Stimulated activated CD8-positive, alpha-beta memory T cell treated with anti-CD3 and anti-CD28 coated beads, Interleukin-15, amount 100 ng/mL, for 1 hour (primary cell): Measurements from ENCODE around the gene KRT35.
"Not testable (repeated sequence)": the region's sequence is repeated elsewhere in the genome, so short reads cannot be mapped to it uniquely, and the experiment has no call there.

Experiments used
- DNase-seq: peaks from one replicate; pipeline ENCODE4 v3.0.0-alpha.2; 2020; ENCODE audit warnings: low read depth

KRT35 gene

DNA sequence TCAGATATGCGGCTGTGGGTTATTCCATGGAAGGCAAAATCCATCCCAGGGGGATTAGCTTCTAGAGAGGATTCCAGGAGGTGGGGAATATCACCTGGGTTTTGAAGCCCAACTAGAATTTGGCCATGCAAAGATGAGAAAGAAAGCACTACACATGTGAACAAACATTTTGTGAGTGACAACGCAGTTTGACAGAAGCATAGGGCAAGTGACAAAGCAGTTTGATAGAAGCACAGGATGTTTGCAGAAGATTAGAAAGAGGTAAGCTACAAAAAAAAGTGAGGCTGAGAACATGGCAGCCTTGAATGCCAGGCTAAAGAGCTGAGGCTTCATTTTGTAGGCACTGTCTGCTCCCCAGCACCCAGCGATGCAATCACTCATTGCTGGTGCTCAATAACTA, 27.9 kb downstream of the KRT35 start:
- DNase-seq, result no peak

DNA sequence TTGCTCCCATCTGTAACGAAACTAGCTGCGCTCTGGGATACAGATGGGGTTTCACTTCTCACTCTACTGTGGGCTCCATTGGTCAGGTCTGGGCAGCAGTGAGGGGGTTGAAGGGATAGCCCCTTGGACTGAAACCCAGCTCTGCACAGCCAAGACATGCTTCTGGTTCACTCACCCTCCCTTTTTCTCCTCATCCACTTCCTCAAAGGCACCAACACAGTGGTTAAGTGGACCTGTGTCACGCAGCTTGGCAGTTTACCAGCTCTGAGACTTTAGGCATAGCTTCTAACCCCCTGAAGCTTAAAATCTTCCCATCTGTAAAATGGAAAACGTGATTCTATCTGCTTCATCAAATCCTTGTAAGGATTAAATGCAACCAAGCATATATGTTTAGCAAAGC, 28.7 kb downstream of the KRT35 start:
- DNase-seq, result no peak

DNA sequence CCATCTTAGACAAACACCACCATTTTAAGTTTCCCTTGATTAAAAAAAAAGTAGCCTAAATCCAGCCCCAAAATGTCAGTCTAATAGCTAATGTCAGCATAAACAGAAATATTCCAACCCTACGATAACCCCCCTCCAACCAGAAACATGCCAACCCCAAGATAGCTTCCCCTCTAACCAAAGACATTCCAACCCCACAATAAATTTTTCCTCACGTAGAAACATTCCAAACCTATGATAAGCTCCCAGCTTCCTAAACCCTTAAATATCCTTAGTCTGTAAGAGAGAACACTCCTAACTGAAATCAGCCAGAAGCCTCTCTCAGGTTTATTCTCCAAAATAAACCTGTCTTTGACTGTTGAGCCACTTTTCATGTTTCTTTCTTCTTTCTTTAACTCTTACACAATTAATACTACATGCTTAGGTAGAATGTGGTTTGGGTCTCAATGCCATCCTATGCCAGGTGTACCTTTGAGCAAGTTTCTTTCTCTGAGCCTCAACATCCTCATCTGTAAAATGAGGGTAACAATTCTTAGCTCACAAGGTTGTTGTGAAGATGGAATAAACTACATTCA, 29.7 kb downstream of the KRT35 start:
- no peak for DNase-seq

DNA sequence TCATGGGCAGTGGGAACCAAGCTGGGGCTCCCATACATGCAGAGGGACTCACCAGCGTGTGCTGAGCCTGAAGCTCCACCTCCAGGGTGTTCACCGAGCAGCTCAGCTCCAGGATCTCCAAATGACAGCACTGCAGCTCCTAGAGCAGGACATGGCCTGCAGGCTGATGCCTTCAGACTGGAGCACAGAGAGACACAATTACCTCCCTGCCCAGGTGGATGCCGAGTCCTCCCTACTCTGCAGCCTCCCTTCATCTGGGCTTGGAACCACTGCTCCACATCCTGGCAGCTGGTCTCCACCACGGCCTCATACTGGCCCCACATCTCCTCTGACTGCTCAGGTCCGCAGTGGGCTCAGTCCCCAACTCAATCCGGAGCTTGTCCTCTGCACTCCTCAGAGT, 31.9 kb downstream of the KRT35 start:
- no peak for DNase-seq

DNA sequence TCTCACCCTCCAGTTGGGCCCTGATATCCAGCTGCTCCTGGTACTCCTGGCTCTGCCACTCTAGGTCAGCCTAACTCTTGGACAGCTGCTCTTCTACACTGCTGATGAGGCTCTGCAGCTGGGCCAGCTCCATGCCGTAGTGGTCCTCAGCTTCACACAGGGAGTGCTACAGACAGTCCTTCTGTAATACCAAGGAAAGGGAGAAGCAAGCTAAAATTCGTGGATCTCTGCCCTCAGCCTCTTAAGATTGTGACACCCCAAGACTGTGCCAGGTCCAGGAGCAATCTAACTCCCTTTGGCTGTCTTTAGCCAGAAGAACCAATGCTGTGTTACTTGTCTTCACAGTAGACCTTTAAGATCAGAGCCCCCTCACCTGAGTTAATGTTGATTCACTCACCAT, 32.4 kb downstream of the KRT35 start:
- no peak for DNase-seq

DNA sequence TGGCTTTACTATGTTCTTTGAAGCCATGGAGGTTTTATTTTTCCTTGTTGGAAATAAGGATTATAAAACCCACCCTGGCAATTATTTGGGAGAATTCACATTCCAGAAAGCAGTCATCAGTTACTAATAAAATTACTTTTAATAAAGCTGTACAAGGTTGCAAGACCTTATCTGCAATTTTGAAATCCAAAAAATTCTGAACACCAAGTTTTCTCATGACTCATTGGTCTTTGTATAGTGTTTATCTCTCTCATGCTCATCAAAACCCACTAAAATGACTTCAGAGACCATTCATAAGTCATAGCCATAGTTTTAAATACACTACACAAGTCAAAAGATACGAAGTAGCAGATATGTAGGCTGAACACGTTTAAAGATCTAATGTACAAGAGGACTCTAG, 34.1 kb downstream of the KRT35 start:
- no peak for DNase-seq

DNA sequence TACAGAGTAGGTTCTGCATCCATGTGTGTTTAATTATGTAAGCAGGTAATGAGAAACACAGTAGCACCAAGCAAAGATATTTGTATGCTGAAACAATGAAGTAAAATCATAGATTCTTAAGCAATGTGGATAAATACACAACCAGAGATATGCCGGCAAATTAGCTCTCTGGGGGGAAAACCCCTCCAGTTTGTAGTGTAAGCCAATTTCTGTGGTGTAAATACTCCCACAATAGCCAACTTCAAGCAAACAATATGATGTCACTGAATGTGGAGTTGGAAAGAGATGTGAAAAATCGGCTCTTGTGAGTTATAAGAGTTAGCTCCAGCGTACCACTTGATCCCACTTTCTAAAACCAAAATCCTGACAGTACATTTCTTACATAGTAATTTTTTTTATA, 36.3 kb downstream of the KRT35 start:
- DNase-seq, result no peak

DNA sequence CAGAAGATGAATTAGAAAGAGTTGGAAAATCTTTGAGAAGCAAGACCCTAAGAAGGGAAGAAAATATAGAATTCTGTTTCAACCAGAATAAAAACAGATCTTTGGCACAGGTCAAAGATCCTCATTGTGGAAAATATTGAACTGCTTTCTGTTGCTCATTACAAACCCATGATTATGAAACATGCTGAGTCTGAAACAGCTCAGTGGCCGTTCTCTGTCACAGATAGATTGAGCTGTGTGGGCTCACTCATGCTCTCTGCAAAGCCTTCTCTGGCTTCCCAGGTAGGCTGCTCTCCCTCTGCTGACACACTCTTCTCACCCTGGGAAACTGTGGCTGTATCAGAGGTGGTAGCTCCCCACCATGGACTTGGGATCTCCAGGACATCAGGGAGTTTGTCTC, 36.8 kb downstream of the KRT35 start:
- DNase-seq, result no peak

DNA sequence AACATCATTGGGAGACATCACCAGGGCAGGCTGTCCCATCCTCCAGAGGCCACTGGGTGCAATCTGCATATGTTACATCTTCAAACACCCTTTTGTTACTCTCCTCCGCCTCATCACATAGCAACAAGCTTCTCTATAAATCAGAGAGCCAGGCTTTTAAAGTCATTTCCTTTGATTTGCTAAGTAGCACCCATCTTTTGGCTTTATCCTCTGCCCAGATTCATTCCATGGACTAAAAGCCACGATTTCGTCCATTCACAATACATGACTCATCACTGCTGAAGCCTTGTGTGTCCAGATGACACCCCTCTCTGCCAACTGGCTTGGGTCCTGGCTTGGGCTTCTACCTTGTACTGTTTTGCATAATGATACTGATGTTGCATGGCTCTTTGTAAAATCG, 38.2 kb downstream of the KRT35 start:
- no peak for DNase-seq

DNA sequence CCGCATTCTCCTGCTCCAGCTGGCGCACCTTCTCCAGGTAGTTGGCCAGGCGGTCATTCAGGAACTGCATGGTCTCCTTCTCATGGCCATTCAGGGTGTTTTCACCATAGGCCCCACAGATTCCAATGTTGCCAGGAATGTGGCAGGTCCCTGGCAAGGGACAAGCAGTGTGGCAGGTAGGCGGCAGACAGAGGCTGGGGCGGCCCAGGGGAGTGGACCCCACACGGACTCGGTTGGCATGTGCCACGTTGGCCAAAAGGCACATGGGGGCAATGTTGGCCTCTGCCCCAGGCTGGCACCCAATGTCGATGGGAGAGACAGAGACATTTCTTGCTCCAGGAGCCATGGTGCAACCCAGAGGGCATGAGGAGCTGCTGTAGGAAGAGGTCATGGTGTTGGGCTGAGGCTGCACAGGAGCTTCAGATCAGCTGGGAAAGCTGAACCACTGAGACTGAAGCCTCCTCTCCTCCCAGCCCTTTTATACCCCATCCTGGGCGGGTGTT, 40.4 kb downstream of the KRT35 start, which contains the start of gene KRT38:
TSS of gene KRT38 (minus strand) at position 453 of the 503 bp plus-strand sequence. CDS start at position 391, 62 bp downstream.
- no peak for DNase-seq

DNA sequence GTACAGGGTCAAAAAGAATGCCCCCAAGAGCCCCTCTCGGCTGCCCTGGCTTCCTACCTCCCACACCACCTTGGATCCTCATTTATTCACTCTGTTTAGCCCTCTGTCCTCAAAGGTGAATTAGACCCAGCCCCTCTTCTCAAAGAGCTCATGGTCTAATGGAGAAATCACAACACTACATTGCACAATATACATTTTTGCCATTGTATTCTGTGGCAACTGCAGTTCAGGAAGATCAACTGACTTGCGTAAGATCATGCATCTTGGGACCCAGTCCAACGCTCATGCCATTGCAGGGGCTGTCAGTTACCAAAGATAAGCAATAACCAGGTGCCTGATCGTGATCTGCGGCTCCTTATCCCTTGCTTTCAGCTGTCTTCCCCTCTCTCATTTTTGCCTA, 41.6 kb downstream of the KRT35 start:
- DNase-seq, result no peak

DNA sequence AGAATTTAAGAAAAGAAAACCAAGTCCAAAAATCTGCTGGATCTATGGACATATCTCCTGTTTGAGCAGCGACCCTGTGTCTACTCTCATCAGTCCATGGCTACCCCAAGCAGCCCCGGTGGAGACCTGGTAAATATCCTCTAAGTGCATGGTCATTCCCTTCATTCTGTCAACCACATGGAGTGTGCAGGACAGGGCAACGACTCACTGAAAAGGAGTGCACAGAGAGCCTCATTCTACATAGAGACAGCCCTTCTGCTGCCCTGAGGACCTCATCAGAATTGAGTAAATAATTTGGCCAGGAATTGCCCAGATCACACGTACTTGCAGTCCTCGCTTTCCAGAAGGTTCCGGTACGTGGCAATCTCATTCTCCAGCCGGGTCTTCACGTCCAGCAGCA, 43.2 kb downstream of the KRT35 start:
- DNase-seq, result no peak

DNA sequence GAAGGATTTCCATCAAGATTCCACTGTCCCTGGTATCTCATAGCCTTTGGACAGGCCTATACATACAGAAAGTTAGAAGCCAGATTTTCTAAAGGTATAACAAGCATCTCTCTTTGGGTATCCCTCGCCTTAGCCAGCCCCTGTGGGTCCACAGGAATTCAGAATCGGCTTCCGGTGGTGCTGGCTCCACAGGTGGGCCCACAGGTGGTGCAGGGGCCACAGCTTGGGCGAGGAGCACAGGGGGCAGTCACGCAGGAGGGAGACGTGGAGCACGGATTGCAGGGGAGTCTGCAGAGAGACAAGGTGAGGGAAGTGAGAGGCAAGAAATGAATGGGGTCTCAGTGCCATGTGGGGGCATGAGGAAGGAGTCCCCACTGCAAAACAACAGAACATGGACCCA, 43.7 kb downstream of the KRT35 start:
- DNase-seq, result no peak

DNA sequence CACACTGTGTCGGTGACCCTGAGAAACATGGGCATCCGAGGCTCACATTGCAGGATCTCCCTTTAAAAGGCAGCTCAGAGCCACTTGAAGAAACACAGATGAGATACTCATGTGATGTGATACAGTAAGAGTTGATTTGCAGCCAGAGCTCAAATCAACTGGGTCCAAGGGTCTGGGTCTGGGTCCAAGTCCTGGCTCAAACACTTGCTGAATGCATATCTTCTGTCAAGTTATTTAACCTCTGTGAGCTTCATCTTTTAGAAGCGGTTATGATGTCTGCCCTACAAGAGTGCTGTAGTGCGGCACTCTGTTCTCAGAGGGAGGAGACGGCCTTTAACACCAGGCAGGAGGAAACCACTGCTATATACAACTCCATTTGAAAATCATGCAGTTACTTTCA, 46.5 kb downstream of the KRT35 start:
- no peak for DNase-seq

DNA sequence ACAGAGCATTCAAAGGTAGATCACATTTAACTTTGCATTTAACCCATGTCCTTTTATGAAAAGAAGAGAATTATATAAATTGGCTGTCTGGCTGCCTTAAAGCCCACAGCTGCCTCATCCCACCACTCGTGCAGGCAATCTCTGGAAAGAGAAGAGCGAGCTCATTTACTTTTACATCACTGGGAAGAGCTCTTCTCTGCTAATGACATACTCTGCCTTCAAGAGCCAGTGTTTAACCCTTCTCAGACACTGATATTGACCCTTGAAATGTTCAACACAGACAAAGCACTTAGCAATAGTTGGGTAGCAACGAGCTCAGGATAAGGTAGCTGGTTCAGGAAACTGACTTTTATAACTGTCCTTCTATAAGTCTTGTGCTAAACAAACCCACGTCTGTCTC, 46.9 kb downstream of the KRT35 start:
- DNase-seq, result no peak

DNA sequence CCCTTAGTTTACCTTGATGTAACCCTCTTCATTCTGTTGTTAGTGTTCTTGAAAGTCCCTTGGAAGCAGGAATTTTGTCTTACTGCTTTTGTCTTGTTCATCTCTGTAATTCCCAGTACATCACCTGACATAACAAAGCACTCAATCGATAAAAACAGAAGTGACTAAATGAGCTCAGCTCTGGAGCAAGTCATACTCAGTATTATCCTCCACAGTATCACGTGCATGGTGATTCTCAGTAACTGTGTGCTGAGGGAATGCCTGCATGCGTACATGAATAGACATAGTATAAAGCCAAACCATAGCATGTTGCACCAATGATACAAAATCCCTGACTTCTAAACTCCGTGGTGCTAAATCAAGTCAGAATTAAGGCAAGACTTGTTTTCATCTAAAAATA, 47.4 kb downstream of the KRT35 start:
- no peak for DNase-seq

DNA sequence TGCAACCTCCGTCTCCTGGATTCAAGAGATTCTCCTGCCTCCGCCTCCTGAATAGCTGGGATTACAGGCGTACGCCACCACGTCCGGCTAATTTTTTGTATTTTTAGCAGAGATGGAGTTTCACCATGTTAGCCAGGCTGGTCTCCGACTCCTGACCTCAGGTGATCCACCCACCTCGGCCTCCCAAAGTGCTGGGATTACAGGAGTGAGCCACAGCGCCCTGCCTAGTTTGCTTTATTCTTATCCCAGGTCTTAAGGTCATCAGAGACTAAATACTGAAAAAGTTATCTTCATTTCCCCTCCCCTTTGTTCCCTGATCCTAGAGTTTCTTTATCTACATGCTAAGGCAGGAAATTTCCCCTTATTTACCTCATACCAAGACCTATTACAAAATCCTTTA, 50.6 kb downstream of the KRT35 start:
- not testable (repeated sequence) for DNase-seq

DNA sequence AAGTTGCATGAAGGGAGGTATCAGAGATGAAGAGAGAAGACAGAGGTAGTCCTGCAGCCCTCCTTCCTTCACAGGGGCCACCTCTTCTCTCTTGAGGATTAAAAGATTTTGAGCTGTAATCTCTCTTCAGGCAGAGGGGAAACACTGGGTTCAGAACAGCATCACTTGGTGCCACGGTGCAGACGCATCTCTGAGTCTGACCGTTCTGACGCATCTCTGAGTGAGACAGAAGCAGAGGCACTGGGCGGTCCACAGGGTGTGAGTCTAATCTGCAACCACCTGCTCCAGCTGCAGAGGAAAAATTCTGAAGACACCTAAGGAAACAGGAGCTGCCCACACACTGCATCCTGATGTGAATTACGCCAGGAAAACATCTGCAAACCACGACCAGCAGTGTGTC, 51.3 kb downstream of the KRT35 start:
- DNase-seq, result no peak

DNA sequence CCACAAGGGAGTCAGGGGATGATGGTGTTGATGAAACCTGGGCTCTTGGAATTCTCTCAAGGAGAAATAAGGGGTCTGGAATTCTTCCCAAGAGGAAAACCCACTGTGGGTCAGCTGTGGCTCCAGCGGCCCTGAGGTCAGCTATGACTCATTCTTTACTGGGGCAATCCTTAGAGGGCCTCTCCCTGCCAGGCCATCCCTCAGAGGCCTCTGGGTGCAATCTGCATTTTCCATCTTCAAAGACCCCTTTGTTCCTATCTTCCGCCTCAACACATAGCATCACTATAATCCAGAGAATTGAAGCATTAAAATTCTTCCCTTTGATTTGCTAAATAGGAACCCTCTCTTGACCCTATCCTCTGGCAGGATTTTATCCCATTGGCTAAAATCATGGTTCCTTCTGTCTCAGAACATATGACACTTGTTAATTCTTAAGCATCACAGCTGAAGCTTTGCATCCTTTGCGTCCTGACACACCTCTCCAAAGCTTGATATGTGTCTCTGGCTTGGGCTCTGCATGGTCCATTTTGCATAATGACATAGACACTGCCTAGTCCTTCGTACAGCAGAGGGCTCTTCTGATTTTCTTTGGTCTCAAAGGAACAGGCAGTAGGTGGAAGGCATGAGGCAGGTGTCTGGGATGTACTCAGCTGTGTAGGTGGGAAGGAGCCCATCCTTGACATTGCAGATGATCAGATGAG, 52.2 kb downstream of the KRT35 start:
- DNase-seq, result no peak
